Glutamatergic neuron (in vitro differentiated cells): ENCODE data around the gene KCNC3. TPM values are rescaled to one million over a fixed set of nuclear protein-coding genes. Genes with fewer than 3 reads are reported as not detected.

ENCODE experiments used
- DNase-seq: peaks from one replicate; pipeline ENCODE4 v3.0.0; 2022
- H3K27ac Mint-ChIP-seq: one replicate; pipeline ENCODE4 v1.8.0; 2020; ENCODE audit warnings: mild to moderate bottlenecking, mixed read lengths, inconsistent platforms; ENCODE audit not compliant: unreplicated experiment
- H3K27me3 Mint-ChIP-seq: one replicate; pipeline ENCODE4 v1.8.0; 2020; ENCODE audit warnings: mild to moderate bottlenecking, moderate library complexity, mixed read lengths, inconsistent platforms; ENCODE audit not compliant: unreplicated experiment
- H3K36me3 Mint-ChIP-seq: one replicate; pipeline ENCODE4 v1.8.0; 2020; ENCODE audit warnings: mild to moderate bottlenecking, mixed read lengths, inconsistent platforms; ENCODE audit not compliant: unreplicated experiment
- H3K4me1 Mint-ChIP-seq: one replicate; pipeline ENCODE4 v1.8.0; 2020; ENCODE audit warnings: mild to moderate bottlenecking, low read depth, mixed read lengths, inconsistent platforms; ENCODE audit not compliant: unreplicated experiment
- H3K4me3 Mint-ChIP-seq: one replicate; pipeline ENCODE4 v1.8.0; 2020; ENCODE audit warnings: mild to moderate bottlenecking, mixed read lengths, inconsistent platforms; ENCODE audit not compliant: unreplicated experiment
- H3K9me3 Mint-ChIP-seq: one replicate; pipeline ENCODE4 v1.8.0; 2020; ENCODE audit warnings: mild to moderate bottlenecking, moderate library complexity, mixed read lengths, inconsistent platforms; ENCODE audit not compliant: unreplicated experiment
- long read RNA-seq: library from polyadenylated mRNA; unstranded; transcript quantifications from one replicate; pipeline ENCODE4 v2.0.0, GENCODE V29; 2020; ENCODE audit not compliant: unreplicated experiment
- total RNA-seq: library from RNA; stranded (reverse); fragmentation: NEBNext Ultra II Directional; extraction: Animal tissue kit (Norgen Biotek cat#: 25700); gene quantifications from one replicate; pipeline ENCODE4 v1.2.1, GENCODE V29; 2021; ENCODE audit not compliant: unreplicated experiment
- TF ChIP-seq, protein P1 (sequence below): fragments of 200-600 bp; sonication (generic); IDR thresholded peaks from one replicate; pipeline ENCODE4 v1.5.0; 2021; ENCODE audit not compliant: partially characterized antibody, unreplicated experiment

Gene KCNC3
- 10.6 TPM for total RNA-seq
- long read RNA-seq: 0 reads

DNA sequence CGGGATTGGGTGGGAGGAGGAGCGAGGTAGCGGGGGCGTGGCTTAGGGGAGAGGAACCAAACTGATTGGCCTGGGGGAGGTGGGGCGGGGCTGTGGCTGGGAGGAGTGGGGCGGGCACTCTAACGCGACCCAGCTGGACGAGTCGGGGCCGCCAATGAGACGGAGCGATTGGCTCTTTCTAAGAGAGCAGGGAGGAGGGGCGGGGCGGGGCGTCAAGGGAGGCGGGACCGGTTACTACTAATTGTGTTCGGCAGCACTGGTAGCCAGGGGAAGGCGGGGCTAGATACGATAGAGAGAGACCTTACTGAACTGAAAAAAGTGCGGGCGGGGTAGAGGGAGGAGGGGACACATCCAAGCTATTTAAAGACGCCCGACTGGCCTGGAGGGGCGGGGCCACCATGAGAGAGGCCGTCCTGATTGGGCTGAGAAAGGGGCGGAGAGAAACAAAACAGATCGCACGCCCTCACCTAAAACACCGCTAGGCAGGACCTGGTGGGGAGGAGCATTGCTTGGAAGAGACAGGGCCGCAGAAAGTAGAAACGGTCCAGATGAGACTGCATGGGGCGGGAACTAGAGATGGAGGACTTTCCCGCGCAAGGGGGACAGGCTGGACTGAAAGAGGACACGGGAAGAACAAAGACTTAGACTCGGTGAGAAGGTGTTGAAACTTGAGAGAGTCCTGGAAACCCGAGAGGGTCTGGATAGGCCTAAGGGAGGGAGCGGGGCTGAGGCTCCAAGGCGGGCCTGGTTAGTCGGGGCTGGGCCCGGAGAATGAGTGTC lies at the start of gene KCNC3:
KCNC3 (minus strand) TSS at position 232 of the 780 bp plus-strand sequence. CDS start 295 bp downstream, outside the sequence.
- Mint-ChIP-seq H3K27ac (peak within 1 kb of the TSS; percentile 98), H3K9me3 (peaks cover 30% of the 10 kb centered on the region), H3K4me3 (peak within 1 kb of the TSS; percentile 97), H3K36me3 (peaks cover 10% of the 10 kb centered on the region), H3K27me3 (peaks cover 38% of the 10 kb centered on the region), H3K4me1 (peaks cover 23% of the 10 kb centered on the region)
- DNase-seq: peak; percentile 100
- TF ChIP-seq, protein P1, sequence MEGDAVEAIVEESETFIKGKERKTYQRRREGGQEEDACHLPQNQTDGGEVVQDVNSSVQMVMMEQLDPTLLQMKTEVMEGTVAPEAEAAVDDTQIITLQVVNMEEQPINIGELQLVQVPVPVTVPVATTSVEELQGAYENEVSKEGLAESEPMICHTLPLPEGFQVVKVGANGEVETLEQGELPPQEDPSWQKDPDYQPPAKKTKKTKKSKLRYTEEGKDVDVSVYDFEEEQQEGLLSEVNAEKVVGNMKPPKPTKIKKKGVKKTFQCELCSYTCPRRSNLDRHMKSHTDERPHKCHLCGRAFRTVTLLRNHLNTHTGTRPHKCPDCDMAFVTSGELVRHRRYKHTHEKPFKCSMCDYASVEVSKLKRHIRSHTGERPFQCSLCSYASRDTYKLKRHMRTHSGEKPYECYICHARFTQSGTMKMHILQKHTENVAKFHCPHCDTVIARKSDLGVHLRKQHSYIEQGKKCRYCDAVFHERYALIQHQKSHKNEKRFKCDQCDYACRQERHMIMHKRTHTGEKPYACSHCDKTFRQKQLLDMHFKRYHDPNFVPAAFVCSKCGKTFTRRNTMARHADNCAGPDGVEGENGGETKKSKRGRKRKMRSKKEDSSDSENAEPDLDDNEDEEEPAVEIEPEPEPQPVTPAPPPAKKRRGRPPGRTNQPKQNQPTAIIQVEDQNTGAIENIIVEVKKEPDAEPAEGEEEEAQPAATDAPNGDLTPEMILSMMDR: no peak

DNA sequence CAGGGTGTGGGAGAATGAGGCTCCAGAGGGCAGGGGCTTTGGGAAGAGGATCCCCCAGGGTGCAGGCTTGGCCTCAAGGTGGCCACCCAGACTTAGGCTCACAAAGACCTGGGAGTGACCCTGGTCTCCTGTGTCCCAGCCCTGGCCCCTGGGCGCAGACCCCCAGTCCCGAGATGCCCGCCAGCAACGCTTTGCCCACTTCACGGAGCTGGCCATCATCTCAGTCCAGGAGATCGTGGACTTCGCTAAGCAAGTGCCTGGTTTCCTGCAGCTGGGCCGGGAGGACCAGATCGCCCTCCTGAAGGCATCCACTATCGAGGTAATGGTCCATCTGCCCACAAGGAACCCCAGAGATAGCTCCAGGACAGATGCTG lies 49.7 kb upstream of the KCNC3 start:
- H3K27me3 Mint-ChIP-seq: peaks cover 9% of the 10 kb centered on the region
- peaks cover 4% of the 10 kb centered on the region for H3K36me3 Mint-ChIP-seq
- peaks cover 6% of the 10 kb centered on the region for H3K4me1 Mint-ChIP-seq
- TF ChIP-seq, protein P1: no peak
- no peak overlapping the region for H3K4me3 Mint-ChIP-seq
- H3K27ac Mint-ChIP-seq: no peak overlapping the region
- DNase-seq: no peak
- H3K9me3 Mint-ChIP-seq: peaks cover 6% of the 10 kb centered on the region

DNA sequence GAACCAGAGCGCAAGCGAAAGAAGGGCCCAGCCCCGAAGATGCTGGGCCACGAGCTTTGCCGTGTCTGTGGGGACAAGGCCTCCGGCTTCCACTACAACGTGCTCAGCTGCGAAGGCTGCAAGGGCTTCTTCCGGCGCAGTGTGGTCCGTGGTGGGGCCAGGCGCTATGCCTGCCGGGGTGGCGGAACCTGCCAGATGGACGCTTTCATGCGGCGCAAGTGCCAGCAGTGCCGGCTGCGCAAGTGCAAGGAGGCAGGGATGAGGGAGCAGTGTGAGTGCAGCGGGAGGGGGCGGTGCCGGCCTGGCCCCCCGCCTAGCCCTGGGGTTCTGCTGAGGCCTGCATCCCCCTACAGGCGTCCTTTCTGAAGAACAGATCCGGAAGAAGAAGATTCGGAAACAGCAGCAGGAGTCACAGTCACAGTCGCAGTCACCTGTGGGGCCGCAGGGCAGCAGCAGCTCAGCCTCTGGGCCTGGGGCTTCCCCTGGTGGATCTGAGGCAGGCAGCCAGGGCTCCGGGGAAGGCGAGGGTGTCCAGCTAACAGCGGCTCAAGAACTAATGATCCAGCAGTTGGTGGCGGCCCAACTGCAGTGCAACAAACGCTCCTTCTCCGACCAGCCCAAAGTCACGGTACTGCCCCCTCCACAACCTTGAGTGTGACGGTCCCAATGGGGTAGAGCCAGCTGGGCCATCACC lies 49.1 kb upstream of the KCNC3 start:
- Mint-ChIP-seq H3K27me3 (peaks cover 6% of the 10 kb centered on the region), H3K27ac (no peak overlapping the region), H3K9me3 (peaks cover 3% of the 10 kb centered on the region), H3K4me3 (no peak overlapping the region), H3K4me1 (peaks cover 2% of the 10 kb centered on the region), H3K36me3 (peaks cover 4% of the 10 kb centered on the region)
- TF ChIP-seq, protein P1: no peak
- DNase-seq: no peak

DNA sequence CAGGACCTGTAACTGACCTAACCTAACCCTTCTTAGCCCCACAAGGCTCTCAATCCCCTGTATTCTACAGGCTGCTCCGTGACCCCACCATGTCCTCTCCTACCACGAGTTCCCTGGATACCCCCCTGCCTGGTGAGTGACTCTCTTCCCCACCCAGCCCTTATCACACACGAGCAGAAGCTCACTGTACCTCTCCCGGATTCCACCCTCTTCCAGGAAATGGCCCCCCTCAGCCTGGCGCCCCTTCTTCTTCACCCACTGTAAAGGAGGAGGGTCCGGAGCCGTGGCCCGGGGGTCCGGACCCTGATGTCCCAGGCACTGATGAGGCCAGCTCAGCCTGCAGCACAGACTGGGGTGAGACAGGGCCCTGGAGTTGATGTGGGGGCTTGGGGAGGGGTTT lies 48.3 kb upstream of the KCNC3 start:
- H3K4me1 Mint-ChIP-seq: no peaks in the 10 kb centered on the region
- peak overlapping the region; percentile 47 for H3K4me3 Mint-ChIP-seq

More for the DNA sequence above, 48.3 kb upstream of the KCNC3 start:
- peaks cover 3% of the 10 kb centered on the region for H3K27me3 Mint-ChIP-seq
- H3K36me3 Mint-ChIP-seq: peaks cover 4% of the 10 kb centered on the region
- H3K9me3 Mint-ChIP-seq: peaks cover 3% of the 10 kb centered on the region
- no peak for DNase-seq
- H3K27ac Mint-ChIP-seq: no peak overlapping the region
- TF ChIP-seq, protein P1: no peak
